HG03520 (cell line): ENCODE measurements around the gene PRSS12.

ENCODE experiments used
- ATAC-seq: cut with Tn5 transposase; IDR thresholded peaks from one replicate; pipeline ENCODE4 v1.9.1; 2021; ENCODE audit warnings: mild to moderate bottlenecking, moderate library complexity; ENCODE audit not compliant: unreplicated experiment

Gene PRSS12

DNA sequence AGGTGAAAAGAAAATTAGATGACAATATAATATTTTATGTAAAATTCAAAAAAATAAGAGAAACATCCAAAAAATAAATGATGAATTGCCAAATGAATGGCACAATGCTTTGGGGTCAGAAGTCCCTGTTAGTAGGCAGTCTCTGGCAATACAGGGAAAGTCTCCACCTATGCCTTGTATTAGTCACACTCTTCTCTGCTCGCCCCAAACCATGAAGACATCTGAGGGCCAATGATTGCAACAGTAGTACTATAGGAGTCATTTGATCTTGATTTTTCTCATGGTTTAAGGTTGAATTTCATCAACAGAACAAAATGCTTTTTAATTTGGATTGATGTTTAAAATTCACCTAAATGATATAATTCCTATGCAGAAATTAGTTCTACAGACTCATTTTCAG lies 3.9 kb upstream of the PRSS12 start:
- ATAC-seq = no peak

GRCh38 chr4:118356111-118356510 lies 3.3 kb upstream of the PRSS12 start:
- no peak for ATAC-seq

GRCh38 chr4:118354913-118355312 lies 2.1 kb upstream of the PRSS12 start:
- no peak for ATAC-seq

DNA sequence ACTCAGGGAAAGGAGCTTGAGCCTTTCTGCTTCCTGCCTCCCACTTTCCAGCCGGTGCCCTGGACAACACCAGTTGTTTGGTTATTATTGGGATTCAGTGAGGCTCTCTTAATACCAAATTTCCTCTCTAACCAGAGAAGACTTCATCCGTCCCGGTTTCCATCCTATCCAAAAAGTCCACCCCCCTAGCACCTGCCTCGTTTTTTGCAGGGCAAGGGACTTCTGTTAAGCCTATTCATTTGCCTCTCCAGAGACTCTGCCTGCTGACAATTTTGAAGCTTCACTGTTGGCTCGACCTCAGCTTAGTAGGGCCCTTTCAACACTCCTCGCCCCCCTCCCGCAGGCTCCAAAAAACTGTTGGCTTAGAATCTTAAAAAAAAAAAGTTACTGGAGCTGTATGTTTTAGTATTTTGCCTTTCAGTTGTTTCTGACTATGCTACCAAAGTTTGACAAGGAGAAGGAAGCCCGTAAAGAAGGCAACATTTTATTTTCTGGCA lies 779 bp upstream of the PRSS12 start:
- no peak for ATAC-seq

DNA sequence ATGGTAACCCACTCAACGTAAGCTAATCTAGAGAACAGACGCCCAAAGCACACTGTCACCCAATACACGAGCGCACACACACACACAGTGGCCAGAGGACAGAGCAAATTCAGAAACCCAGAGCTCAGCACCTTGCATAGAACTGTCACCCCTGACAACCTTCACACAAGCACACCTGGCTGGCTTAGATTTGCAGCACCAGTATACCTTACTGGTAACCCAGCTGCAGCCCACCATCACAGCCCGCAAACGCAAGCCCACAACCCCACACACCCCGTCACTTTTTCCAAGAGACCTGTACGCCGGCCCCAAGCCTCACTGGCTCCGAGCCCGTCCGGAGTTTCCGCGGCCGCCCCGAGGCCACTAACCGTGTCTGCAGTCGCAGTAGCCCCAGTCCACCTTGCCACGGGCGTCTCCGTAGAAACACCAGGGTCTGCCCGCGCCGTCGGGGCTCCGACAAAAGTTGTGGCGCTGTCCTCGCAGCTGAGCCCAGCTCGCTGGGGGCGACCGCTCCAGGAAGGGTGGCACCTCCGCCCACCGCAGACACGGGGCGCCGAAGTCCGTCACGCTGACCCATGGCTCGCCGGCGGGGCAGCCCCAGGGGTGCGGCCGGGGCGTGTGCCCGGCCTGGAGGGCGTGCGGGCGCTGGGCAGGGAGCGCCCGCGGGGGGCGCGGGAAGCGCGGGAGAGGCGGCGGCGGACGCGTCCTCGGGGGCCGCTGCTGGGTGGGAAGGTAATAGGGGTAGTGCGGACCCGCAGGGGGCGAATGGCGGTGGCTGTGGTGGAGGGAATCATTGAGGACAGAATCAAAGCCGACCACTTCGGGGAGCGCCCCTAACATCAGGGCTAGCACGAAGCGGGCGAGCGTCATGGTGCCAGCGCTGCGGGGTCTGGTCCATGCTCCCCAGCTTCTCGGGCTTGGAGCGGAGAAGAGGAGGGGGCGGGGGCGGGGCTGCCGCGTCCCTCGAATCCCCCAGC lies 664 bp downstream of the PRSS12 start:
- ATAC-seq = peak; percentile 11

DNA sequence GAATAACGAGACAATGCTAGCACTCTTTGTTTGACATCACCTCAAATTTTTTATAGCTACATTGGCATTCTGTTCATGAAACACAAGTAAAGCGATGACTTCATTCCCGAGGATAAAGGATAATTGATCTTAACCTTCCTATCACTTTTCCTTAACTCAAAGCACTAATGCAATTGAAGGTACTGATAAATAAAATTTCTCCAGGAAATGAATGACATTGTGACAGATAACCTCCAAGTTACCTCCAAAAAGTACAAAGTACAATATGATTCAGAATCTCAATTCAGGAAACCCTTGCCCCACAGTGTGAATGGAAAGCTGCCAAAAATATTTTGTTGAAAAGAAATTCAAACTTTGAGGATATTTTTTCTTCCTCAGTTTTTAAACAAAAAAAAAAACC lies 1.8 kb downstream of the PRSS12 start:
- ATAC-seq = no peak

DNA sequence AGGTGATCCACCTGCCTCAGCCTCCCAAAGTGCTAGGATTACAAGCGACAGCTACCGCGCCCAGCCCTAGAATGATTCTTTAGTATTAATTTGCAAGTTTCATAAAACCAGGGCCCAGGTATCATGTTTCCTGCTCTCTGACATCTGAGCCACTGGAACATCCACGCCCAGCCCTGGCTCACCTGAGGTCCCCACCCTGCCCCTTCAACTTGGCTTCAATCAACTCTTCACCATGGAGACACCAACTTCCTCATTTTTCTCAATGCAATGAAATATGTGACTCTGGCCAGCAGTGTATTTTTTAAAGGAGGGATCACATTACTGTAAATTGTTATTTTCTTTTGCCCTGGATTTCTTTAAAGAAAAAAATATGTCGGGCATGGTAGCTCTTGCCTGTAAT lies 3.9 kb downstream of the PRSS12 start:
- no peak for ATAC-seq

DNA sequence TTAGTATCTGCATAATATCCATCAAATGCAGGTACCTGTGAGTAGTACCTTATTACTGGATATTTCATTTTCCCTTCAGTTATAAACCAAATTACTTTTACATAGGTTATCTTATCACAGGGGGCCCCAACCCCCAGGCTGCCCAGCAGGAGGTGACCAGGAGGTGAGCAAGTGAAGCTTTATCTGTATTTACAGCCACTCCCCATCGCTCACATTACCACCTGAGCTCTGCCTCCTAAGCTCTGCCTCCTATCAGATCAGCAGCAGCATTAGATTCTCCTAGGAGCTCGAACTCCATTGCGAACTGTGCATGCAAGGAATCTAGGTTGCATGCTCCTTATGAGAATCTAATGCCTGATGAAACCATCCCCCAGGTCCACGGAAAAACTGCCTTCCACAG lies 6.3 kb downstream of the PRSS12 start:
- no peak for ATAC-seq

GRCh38 chr4:118345813-118346212 lies 7.0 kb downstream of the PRSS12 start:
- ATAC-seq = no peak

DNA sequence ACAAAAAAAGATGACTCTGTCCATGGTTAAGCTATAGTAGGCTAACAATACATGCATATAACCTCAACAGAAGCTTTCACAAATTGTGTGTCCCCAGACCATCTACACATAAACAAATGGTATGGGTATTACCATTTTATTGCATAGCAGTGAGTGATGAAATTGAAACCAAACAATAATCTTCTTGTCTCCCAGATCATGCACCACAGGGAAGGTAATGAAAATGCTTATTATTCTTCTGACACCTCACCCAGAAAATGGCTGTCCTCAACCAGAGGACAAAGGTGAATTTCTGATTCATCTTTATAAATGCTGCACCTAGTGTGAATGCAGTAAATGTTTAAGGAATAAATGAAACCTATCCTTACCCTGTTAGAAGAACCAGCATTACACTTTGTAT lies 8.0 kb downstream of the PRSS12 start:
- ATAC-seq = no peak

- ATAC-seq = no peak
These were observed 9.3 kb downstream of the PRSS12 start for GRCh38 chr4:118343501-118343900.

DNA sequence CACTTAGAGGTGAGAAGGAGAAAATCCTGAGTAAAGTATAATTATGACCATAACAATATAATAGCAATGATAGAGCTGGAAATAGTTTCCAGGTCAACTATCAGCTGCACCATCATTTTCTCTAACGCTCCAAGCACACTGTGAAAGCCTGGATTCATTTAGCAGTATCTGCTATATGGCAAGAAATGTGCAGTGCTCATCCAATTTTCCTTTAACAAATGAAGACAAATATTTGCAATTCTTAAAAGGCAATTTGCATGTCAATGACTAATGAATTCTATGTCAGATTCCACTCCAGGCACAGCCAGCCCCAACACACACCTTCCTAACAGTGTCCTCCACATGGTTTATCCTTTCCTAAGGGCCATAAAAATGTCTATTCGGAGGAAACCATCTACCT lies 12.7 kb downstream of the PRSS12 start:
- no peak for ATAC-seq

DNA sequence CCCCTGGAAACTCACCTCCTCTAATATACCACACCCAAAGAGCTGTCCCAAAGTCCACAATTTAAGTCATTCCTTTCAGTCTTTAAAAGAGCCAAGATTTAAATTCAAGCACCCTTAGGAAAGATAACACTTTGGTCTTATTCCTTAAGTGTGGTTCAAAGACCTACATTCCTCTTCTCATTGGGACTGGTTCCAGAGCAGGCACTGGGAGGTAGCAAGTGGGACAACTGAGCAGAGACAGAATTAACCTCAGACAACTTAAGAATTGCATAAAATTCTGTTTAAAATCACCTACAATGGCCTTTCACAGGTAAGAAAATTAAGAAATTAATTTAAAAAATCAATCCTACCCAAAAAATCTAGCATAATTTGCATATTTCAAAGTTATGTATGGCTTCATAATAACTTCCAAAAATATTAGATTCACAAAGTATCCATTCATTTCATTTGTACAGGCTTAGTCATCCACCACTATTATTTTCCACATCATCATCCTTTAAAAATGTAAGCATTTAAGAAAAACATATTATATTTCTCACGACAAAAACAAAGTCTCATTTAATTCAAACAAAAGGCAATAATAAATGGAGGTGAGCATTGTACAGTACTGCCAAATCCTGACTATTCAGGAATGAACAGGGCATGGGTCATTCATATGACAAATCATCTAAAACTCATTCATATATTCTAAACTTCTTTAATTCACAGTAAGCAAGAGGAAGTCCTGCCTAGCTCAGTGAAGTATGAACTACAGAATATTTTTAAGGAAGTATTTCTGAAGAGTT lies 13.6 kb downstream of the PRSS12 start:
- no peak for ATAC-seq

DNA sequence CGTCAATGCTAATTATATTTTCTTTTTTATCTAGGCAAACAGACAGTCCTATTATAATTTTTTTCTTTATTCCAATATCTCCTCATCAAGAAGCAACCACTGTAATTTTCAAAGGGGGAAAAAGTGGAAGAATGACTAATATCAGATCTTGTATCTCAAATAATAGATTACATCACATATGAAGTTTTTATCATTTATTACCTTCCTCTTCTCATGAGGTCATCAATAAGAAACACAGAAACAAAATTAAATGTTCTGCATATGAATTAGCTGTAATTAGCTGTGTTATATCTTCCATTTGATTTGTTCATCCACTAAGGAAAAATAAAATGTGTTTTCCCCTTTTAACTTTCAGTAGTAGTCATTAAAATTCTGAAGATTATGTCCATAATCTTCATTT lies 14.3 kb downstream of the PRSS12 start:
- no peak for ATAC-seq

DNA sequence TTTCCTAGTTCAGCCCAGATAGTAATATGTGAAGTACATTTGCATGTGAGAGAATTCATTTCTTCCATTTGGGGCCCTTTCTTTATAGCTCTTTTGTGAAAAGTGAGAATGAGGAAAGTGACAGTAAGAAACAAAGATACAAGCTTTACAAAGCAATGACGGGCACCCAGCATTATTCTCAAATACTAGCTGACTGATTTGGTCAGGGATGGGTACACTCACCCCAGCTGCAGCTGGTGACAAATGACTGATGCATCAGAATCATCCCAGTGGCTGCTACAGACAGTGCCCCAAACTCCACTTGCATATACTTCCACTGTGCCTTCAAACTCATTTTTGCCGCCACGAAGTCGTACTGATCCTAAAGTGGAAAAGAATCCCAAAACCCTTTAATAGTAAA lies 14.8 kb downstream of the PRSS12 start:
- no peak for ATAC-seq

GRCh38 chr4:118335774-118336173 lies 17.0 kb downstream of the PRSS12 start:
- ATAC-seq = no peak

DNA sequence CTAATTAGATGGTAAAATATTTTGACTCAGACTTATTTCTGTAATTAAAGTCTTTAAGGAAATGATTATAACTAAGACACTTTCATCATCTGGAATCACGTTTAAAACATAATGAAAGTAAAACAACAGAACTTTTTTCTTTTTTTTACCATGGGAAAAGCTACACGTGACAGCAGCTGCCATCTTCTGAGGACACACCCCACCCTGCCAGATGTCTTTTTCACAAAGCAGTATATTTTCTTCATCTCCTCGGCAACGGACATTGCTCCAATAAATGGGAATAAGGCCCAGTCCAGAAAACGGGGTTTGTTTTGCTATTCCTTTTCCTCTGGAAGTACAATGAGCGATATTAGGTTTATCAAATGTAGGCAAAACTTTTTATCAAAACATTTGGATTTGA lies 17.5 kb downstream of the PRSS12 start:
- no peak for ATAC-seq

DNA sequence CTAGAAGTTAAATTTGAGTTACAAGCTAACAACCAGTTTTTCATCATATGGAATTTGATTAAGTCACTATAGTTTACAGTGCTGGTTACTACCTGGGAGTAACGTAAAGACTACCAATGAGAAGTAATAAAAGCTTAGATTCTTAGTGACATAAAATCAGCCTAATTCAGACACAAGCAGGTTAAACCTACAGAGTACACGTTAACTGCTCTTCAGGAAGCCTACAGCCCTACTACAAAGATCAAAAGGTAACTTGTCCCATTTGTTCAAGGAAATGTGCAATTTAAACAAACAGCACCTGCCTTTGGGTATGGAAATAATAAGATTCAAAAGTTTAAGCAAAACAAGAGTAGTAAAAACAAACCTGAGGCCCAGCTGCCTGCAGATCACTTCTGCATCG lies 21.5 kb downstream of the PRSS12 start:
- ATAC-seq = no peak

DNA sequence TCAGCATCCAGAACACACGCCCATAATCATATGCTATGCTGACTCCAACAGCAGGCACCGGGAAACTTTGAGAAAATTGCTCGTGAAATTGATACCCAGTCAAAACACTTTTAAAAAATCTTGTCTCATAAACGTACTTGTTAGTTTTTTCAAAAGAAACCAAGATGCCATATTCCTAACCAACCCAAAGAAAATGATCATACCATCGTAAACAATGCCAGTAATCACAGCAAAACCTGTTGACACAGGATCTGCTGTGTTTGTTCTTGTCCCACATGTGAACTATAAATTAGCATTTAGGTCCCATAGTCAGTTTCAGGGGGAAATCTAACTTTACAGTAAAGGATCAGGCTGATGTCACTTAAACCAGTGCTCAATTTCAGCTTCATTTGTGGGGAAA lies 23.0 kb downstream of the PRSS12 start:
- ATAC-seq = no peak

GRCh38 chr4:118327554-118328241 lies 25.1 kb downstream of the PRSS12 start:
- no peak for ATAC-seq

- ATAC-seq = no peak
These were observed 26.2 kb downstream of the PRSS12 start for GRCh38 chr4:118326585-118326984.
